Astrocyte (in vitro differentiated cells and primary cell): ENCODE measurements around the gene KLF8. TPM values are rescaled to one million over a fixed set of nuclear protein-coding genes. Genes with fewer than 3 reads are reported as not detected.

Experiments used
- DNase-seq: peaks from one replicate; pipeline ENCODE4 v3.0.0-alpha.2; 2010; ENCODE audit warnings: low read depth
- FAIRE-seq: peaks from 2 replicates; lab custom pipeline; 2011; peaks lifted over from hg19 to GRCh38; lab: Jason Lieb, UNC
- H2AFZ ChIP-seq: 2 replicates; pipeline ENCODE4 v1.6.0; 2012; ENCODE audit warnings: low read depth, low read length, inconsistent platforms
- H3K27ac ChIP-seq: 2 replicates; pipeline ENCODE4 v1.5.1; 2011; ENCODE audit warnings: low read depth, low read length, inconsistent platforms
- H3K27me3 ChIP-seq: 2 replicates; pipeline ENCODE4 v1.6.0; 2011; ENCODE audit warnings: low read length, inconsistent platforms; ENCODE audit not compliant: insufficient read depth
- H3K36me3 ChIP-seq: 2 replicates; pipeline ENCODE4 v1.5.1; 2011; ENCODE audit warnings: low read length, inconsistent platforms; ENCODE audit not compliant: insufficient read depth
- H3K4me1 ChIP-seq: 2 replicates; pipeline ENCODE4 v1.5.1; 2011; ENCODE audit warnings: low read length, inconsistent platforms; ENCODE audit not compliant: insufficient read depth
- H3K4me2 ChIP-seq: 2 replicates; pipeline ENCODE4 v1.6.0; 2012; ENCODE audit warnings: low read length, inconsistent platforms
- H3K4me3 ChIP-seq: 2 replicates; pipeline ENCODE4 v1.5.1; 2011; ENCODE audit warnings: low read depth, mild to moderate bottlenecking, low read length, inconsistent platforms; ENCODE audit not compliant: insufficient read depth
- H3K79me2 ChIP-seq: 2 replicates; pipeline ENCODE4 v1.6.0; 2012; ENCODE audit warnings: mild to moderate bottlenecking, low read length, inconsistent platforms; ENCODE audit not compliant: insufficient read depth
- H3K9ac ChIP-seq: 2 replicates; pipeline ENCODE4 v1.6.0; 2012; ENCODE audit warnings: mild to moderate bottlenecking, low read length, inconsistent platforms
- H3K9me3 ChIP-seq: 2 replicates; pipeline ENCODE4 v1.5.1; 2012; ENCODE audit warnings: low read depth, mild to moderate bottlenecking, low read length, inconsistent platforms; ENCODE audit not compliant: insufficient read depth
- H4K20me1 ChIP-seq: 2 replicates; pipeline ENCODE4 v1.6.0; 2012; ENCODE audit warnings: low read length, inconsistent platforms; ENCODE audit not compliant: insufficient read depth
- H3K27ac Mint-ChIP-seq: one replicate; pipeline ENCODE4 v1.8.0; 2021; ENCODE audit warnings: mild to moderate bottlenecking, mixed read lengths; ENCODE audit not compliant: unreplicated experiment
- H3K27me3 Mint-ChIP-seq: one replicate; pipeline ENCODE4 v1.8.0; 2021; ENCODE audit warnings: low read depth, mixed read lengths; ENCODE audit not compliant: unreplicated experiment
- H3K36me3 Mint-ChIP-seq: one replicate; pipeline ENCODE4 v1.8.0; 2021; ENCODE audit warnings: low read depth, mixed read lengths; ENCODE audit not compliant: unreplicated experiment
- H3K4me1 Mint-ChIP-seq: one replicate; pipeline ENCODE4 v1.8.0; 2021; ENCODE audit warnings: low read depth, mixed read lengths; ENCODE audit not compliant: unreplicated experiment
- H3K4me3 Mint-ChIP-seq: one replicate; pipeline ENCODE4 v1.8.0; 2021; ENCODE audit warnings: mild to moderate bottlenecking, moderate library complexity, mixed read lengths; ENCODE audit not compliant: unreplicated experiment
- H3K9me3 Mint-ChIP-seq: one replicate; pipeline ENCODE4 v1.8.0; 2021; ENCODE audit warnings: mild to moderate bottlenecking, mixed read lengths; ENCODE audit not compliant: unreplicated experiment
- CTCF ChIP-seq: IDR thresholded peaks from 2 replicates; pipeline ENCODE4 v1.5.1; 2011; ENCODE audit warnings: low read depth, mild to moderate bottlenecking, inconsistent platforms, low read length, moderate library complexity; ENCODE audit not compliant: insufficient read depth
- EZH2 ChIP-seq: IDR thresholded peaks from 2 replicates; pipeline ENCODE4 v1.6.1; 2012; ENCODE audit warnings: mild to moderate bottlenecking, low read length, inconsistent platforms; ENCODE audit not compliant: insufficient read depth
- total RNA-seq: library from RNA; stranded (reverse); gene quantifications from 2 replicates; pipeline ENCODE4 v1.2.1, GENCODE V29; 2021

KLF8 gene
- total RNA-seq, 1 donor from 2014 or later, result 5.7 TPM

DNA sequence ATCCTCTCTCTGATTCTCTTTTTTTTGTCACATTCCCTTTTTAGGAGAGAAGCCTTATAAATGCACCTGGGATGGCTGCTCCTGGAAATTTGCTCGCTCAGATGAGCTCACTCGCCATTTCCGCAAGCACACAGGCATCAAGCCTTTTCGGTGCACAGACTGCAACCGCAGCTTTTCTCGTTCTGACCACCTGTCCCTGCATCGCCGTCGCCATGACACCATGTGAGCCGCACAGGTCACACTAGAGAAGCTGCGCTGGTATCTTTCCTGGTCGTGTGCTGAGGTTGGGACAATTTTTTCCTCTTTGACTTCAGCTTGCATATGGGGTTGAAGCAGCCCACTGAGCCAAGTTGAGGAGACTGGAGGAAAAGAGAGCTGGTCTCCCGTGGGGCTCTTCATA is 52.1 kb downstream of the KLF8 start:
- H3K27me3 Mint-ChIP-seq, result no peaks in the 10 kb centered on the region
- no peaks in the 10 kb centered on the region for H3K9me3 Mint-ChIP-seq
- TF ChIP-seq EZH2, result no peak
- TF ChIP-seq CTCF, result no peak
- H3K27ac Mint-ChIP-seq, result no peak overlapping the region
- H4K20me1 ChIP-seq, result no peaks in the 10 kb centered on the region
- no peaks in the 10 kb centered on the region for H3K27me3 ChIP-seq
- no peak overlapping the region for H3K4me2 ChIP-seq
- H3K9ac ChIP-seq, result no peak overlapping the region
- no peak overlapping the region for H3K4me3 Mint-ChIP-seq
- no peaks in the 10 kb centered on the region for H3K79me2 ChIP-seq
- no peaks in the 10 kb centered on the region for H3K4me1 Mint-ChIP-seq
- H3K9me3 ChIP-seq, result no peaks in the 10 kb centered on the region
- H3K4me3 ChIP-seq, result no peak overlapping the region
- DNase-seq (no peak), FAIRE-seq (no peak)
- H2AFZ ChIP-seq, result no peak overlapping the region
- no peaks in the 10 kb centered on the region for H3K4me1 ChIP-seq
- no peak overlapping the region for H3K27ac ChIP-seq
- no peaks in the 10 kb centered on the region for H3K36me3 ChIP-seq
- H3K36me3 Mint-ChIP-seq, result no peaks in the 10 kb centered on the region

GRCh38 chrX:56288608-56289007 is 56.5 kb downstream of the KLF8 start:
- TF ChIP-seq CTCF (no peak), EZH2 (no peak)
- DNase-seq, result no peak

DNA sequence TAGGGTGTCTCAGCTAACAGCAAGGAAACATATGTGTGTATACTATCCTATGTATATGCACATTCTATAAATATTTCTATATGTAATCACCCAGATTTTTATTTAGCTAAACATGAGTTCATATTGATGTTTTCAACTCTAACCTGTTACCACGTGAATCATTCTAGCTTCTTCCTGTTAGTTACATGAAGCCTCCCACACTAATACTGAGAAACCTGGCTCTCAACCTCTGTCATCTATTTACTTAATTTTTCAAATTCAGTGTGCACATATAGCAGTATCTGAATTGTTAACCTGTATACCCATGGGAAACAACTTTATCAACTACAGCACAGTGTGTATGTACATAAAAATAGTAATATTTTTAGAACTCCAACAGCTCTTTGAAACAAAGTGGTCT is 57.3 kb downstream of the KLF8 start:
- Histone ChIP-seq H3K9ac (no peak overlapping the region), H2AFZ (no peak overlapping the region), H3K4me3 (no peak overlapping the region), H3K27me3 (no peaks in the 10 kb centered on the region), H3K36me3 (no peaks in the 10 kb centered on the region), H3K9me3 (no peaks in the 10 kb centered on the region), H3K79me2 (no peaks in the 10 kb centered on the region), H3K27ac (no peak overlapping the region), H3K4me1 (no peaks in the 10 kb centered on the region), H4K20me1 (no peaks in the 10 kb centered on the region), H3K4me2 (no peak overlapping the region)
- Mint-ChIP-seq H3K27me3 (no peaks in the 10 kb centered on the region), H3K9me3 (peaks cover 2% of the 10 kb centered on the region), H3K36me3 (no peaks in the 10 kb centered on the region), H3K27ac (no peak overlapping the region), H3K4me1 (no peaks in the 10 kb centered on the region), H3K4me3 (no peak overlapping the region)
- DNase-seq (no peak), FAIRE-seq (no peak)
- no peak for TF ChIP-seq EZH2
- no peak for TF ChIP-seq CTCF

More at GRCh38 chrX:56288608-56289007, 56.5 kb downstream of the KLF8 start:
- peaks cover 2% of the 10 kb centered on the region for H3K9me3 Mint-ChIP-seq
- H3K4me1 ChIP-seq, result no peaks in the 10 kb centered on the region
- H3K9ac ChIP-seq, result no peak overlapping the region
- no peak overlapping the region for H3K4me3 ChIP-seq
- no peak overlapping the region for H2AFZ ChIP-seq
- H3K4me1 Mint-ChIP-seq, result no peaks in the 10 kb centered on the region
- no peaks in the 10 kb centered on the region for H3K27me3 ChIP-seq
- H3K36me3 Mint-ChIP-seq, result no peaks in the 10 kb centered on the region
- peak; percentile 95 for FAIRE-seq
- H3K36me3 ChIP-seq, result no peaks in the 10 kb centered on the region
- H3K4me2 ChIP-seq, result no peak overlapping the region
- no peaks in the 10 kb centered on the region for H3K79me2 ChIP-seq
- no peak overlapping the region for H3K27ac ChIP-seq
- no peaks in the 10 kb centered on the region for H3K9me3 ChIP-seq
- no peak overlapping the region for H3K27ac Mint-ChIP-seq
- H3K27me3 Mint-ChIP-seq, result no peaks in the 10 kb centered on the region
- no peak overlapping the region for H3K4me3 Mint-ChIP-seq
- H4K20me1 ChIP-seq, result no peaks in the 10 kb centered on the region
